Measurements from ENCODE around the gene LPIN2.
A peak's percentile ranks its signal among the peaks of the same experiment; 100 is the strongest.
"Not testable (repeated sequence)": the region's sequence is repeated elsewhere in the genome, so short reads cannot be mapped to it uniquely, and the experiment has no call there.

Gene LPIN2
- 258 to 280 (median 269) reads per million in 3 experiments for total RNA-seq

- DNase-seq, result peak; percentile 98
Observed at GRCh38 chr18:3013024-3013804, at the start of gene LPIN2. TSS of gene LPIN2 (minus strand) at chr18:3013144. CDS start at chr18:2960840, 52,304 bp downstream.

GRCh38 chr18:3061581-3062312 is 48.8 kb upstream of the LPIN2 start:
- DNase-seq, result peak; percentile 35

GRCh38 chr18:3060667-3061580 is 48.0 kb upstream of the LPIN2 start:
- peak; percentile 71 for DNase-seq

- peak; percentile 76 for DNase-seq
Observed at GRCh38 chr18:3059272-3059671, 46.3 kb upstream of the LPIN2 start.

- peak; percentile 39 for DNase-seq
Observed at GRCh38 chr18:3058328-3059191, 45.6 kb upstream of the LPIN2 start.

GRCh38 chr18:3057526-3057925 is 44.6 kb upstream of the LPIN2 start:
- DNase-seq, result no peak

GRCh38 chr18:3056311-3056710 is 43.4 kb upstream of the LPIN2 start:
- no peak for DNase-seq

- DNase-seq, result no peak
Observed at GRCh38 chr18:3055816-3056215, 42.9 kb upstream of the LPIN2 start.

- no peak for DNase-seq
Observed at GRCh38 chr18:3055186-3055728, 42.3 kb upstream of the LPIN2 start.

- no peak for DNase-seq
Observed at GRCh38 chr18:3054780-3055179, 41.8 kb upstream of the LPIN2 start.

- DNase-seq, result no peak
Observed at GRCh38 chr18:3054214-3054613, 41.3 kb upstream of the LPIN2 start.

- DNase-seq, result no peak
Observed at GRCh38 chr18:3053081-3053480, 40.1 kb upstream of the LPIN2 start.

- DNase-seq, result no peak
Observed at GRCh38 chr18:3052411-3052758, 39.4 kb upstream of the LPIN2 start.

GRCh38 chr18:3051718-3052410 is 38.9 kb upstream of the LPIN2 start:
- no peak for DNase-seq

GRCh38 chr18:3049897-3050454 is 37.0 kb upstream of the LPIN2 start:
- not testable (repeated sequence) for DNase-seq

GRCh38 chr18:3048820-3049349 is 35.9 kb upstream of the LPIN2 start:
- no peak for DNase-seq

GRCh38 chr18:3048121-3048520 is 35.2 kb upstream of the LPIN2 start:
- no peak for DNase-seq

GRCh38 chr18:3046216-3046808 is 33.4 kb upstream of the LPIN2 start:
- no peak for DNase-seq

- no peak for DNase-seq
Observed at GRCh38 chr18:3044931-3045698, 32.2 kb upstream of the LPIN2 start.

Measured in central memory CD4-positive, alpha-beta T cell (primary cell).